ENCODE measurements around the gene PRPF8.

GRCh38 chr17:1713878-1714426, 29.3 kb upstream of the PRPF8 start:
- TF ChIP-seq SMC3 (IDR thresholded peaks at IDR 0.05; ENCODE audit: low read length), result peak; percentile 40
- TF ChIP-seq RCOR2 (CRISPR knock-in tag; IDR thresholded peaks at IDR 0.05), result no peak
- TF ChIP-seq EP300 (IDR thresholded peaks at IDR 0.05; ENCODE audit: low read depth in 2 of 2, low read length in 2 of 2), result no peak
- no peak for TF ChIP-seq EP300 (CRISPR knock-in tag; IDR thresholded peaks at IDR 0.05; ENCODE audit: borderline replicate concordance)
- TF ChIP-seq ZNF704 (CRISPR knock-in tag; IDR thresholded peaks at IDR 0.05; ENCODE audit: borderline replicate concordance), result no peak
- TF ChIP-seq MAX (IDR thresholded peaks at IDR 0.05), result peak; percentile 71
- no peak for TF ChIP-seq CEBPZ (IDR thresholded peaks at IDR 0.05; ENCODE audit: low read length)
- no peak for TF ChIP-seq ZSCAN29 (CRISPR knock-in tag; conservative IDR thresholded peaks at IDR 0.05)
- peak; percentile 25 for TF ChIP-seq YY1 (IDR thresholded peaks at IDR 0.05; ENCODE audit: insufficient read depth, insufficient replicate concordance, low read depth, low read length)
- no peak for TF ChIP-seq BRF2 (CRISPR knock-in tag; IDR thresholded peaks at IDR 0.05)
- TF ChIP-seq CTCF (CRISPR knock-in tag; IDR thresholded peaks at IDR 0.05), result peak; percentile 91
